GM19452 (cell line): ENCODE results near the gene RPL19.

Source experiments
- ATAC-seq: cut with Tn5 transposase; IDR thresholded peaks from one replicate; pipeline ENCODE4 v1.9.1; 2021; ENCODE audit not compliant: unreplicated experiment

RPL19 gene

GRCh38 chr17:39222866-39223834, 23.1 kb downstream of the RPL19 start:
- ATAC-seq, result no peak

GRCh38 chr17:39223907-39224777, 24.1 kb downstream of the RPL19 start:
- ATAC-seq, result no peak

GRCh38 chr17:39224778-39225307, 24.8 kb downstream of the RPL19 start:
- no peak for ATAC-seq

- no peak for ATAC-seq
Measured at GRCh38 chr17:39225308-39225958, 25.4 kb downstream of the RPL19 start, which contains the start of gene STAC2. Gene STAC2, minus strand, starts transcription at chr17:39225945. Its CDS starts 443 bp downstream, at chr17:39225502.

- ATAC-seq, result no peak
Measured at GRCh38 chr17:39225959-39226683, 26.0 kb downstream of the RPL19 start.

- no peak for ATAC-seq
Measured at GRCh38 chr17:39227364-39227919, 27.4 kb downstream of the RPL19 start.

- no peak for ATAC-seq
Measured at GRCh38 chr17:39229274-39229913, 29.3 kb downstream of the RPL19 start.

- no peak for ATAC-seq
Measured at GRCh38 chr17:39230361-39230760, 30.3 kb downstream of the RPL19 start.

- ATAC-seq, result no peak
Measured at GRCh38 chr17:39231091-39231561, 31.0 kb downstream of the RPL19 start.

GRCh38 chr17:39231591-39232551, 31.8 kb downstream of the RPL19 start:
- ATAC-seq, result no peak

GRCh38 chr17:39235555-39236449, 35.7 kb downstream of the RPL19 start:
- no peak for ATAC-seq

GRCh38 chr17:39236450-39236927, 36.4 kb downstream of the RPL19 start:
- ATAC-seq, result no peak

GRCh38 chr17:39236981-39237441, 36.9 kb downstream of the RPL19 start:
- ATAC-seq, result no peak

GRCh38 chr17:39237586-39237985, 37.5 kb downstream of the RPL19 start:
- ATAC-seq, result no peak

GRCh38 chr17:39238311-39238972, 38.4 kb downstream of the RPL19 start:
- no peak for ATAC-seq

- no peak for ATAC-seq
Measured at GRCh38 chr17:39239640-39240314, 39.7 kb downstream of the RPL19 start.
